Mucosa of descending colon (tissue), 3 donors: ENCODE data around the gene DDN. TPM values are rescaled to one million over a fixed set of nuclear protein-coding genes. Genes with fewer than 3 reads are reported as not detected.

ENCODE experiments used
- ATAC-seq: fragments of 200-7000 bp; cut with Tn5 transposase; one replicate; pipeline ENCODE4 v1.9.1; 2020; ENCODE audit warnings: mild to moderate bottlenecking, moderate library complexity
- DNase-seq, 3 donors: peaks; one replicate each; pipeline ENCODE4 v3.0.0-alpha.2; 2020
- H3K36me3 ChIP-seq: fragments of 200-600 bp; one replicate; pipeline ENCODE4 v1.8.0; 2021; ENCODE audit warnings: low read depth, mild to moderate bottlenecking
- H3K4me1 ChIP-seq: fragments of 200-600 bp; one replicate; pipeline ENCODE4 v1.8.0; 2021; ENCODE audit warnings: low read depth, mild to moderate bottlenecking
- H3K4me3 ChIP-seq: fragments of 200-600 bp; one replicate; pipeline ENCODE4 v1.8.0; 2021; ENCODE audit warnings: mild to moderate bottlenecking
- H3K9me3 ChIP-seq: fragments of 200-600 bp; one replicate; pipeline ENCODE4 v1.8.0; 2021; ENCODE audit warnings: mild to moderate bottlenecking
- CTCF ChIP-seq: fragments of 200-600 bp; IDR thresholded peaks from one replicate; pipeline ENCODE4 v1.8.0; 2022; ENCODE audit warnings: antibody characterized with exemption, mild to moderate bottlenecking
- intact Hi-C, 2 donors: fragments of 100-400 bp; cut with DNase I in 1 of 2; cut with micrococcal nuclease in 1 of 2; formaldehyde crosslinking; loops; one replicate each; pipeline versions ENCODE4 v1.11.0 to v1.11.1; 2022; cut with DNase I, micrococcal nuclease
- total RNA-seq, 3 donors: library from RNA; stranded (reverse); fragmentation: NEBNext Ultra II Directional in 2 of 3; extraction: Animal tissue kit (Norgen Biotek cat#: 25700) in 2 of 3; gene quantifications; one replicate each; pipeline versions ENCODE4 v1.2.1 to v1.2.4, GENCODE V29; 2021 to 2023
- donor health status: DM: no; HTN: no; CAD: no; lungs with moderate emphysema.
- donor health status: DM: no; HTN: no; CAD: no.
- donor health status: DM: no; HTN: yes; CAD: no.

The DDN gene
- total RNA-seq, 3 donors from 2014 or later = 0.12 TPM; not detected in 2

- peak; percentile 74 for TF ChIP-seq CTCF
- Histone ChIP-seq H3K4me3 (no peak overlapping the region), H3K36me3 (no peaks in the 10 kb centered on the region), H3K9me3 (no peaks in the 10 kb centered on the region), H3K4me1 (peaks cover 4% of the 10 kb centered on the region)
- ATAC-seq (peak; percentile 82), DNase-seq (peak; percentile 61 to 87 (median 79))
- intact Hi-C loops = no loop called here
Observed at GRCh38 chr12:48988030-48988649, 11.0 kb downstream of the DDN start.

GRCh38 chr12:48986720-48987291, 12.4 kb downstream of the DDN start:
- no peaks in the 10 kb centered on the region for H3K9me3 ChIP-seq
- no peaks in the 10 kb centered on the region for H3K36me3 ChIP-seq
- peaks cover 4% of the 10 kb centered on the region for H3K4me1 ChIP-seq
- intact Hi-C loops = no loop called here
- ATAC-seq = no peak
- no peak for TF ChIP-seq CTCF
- DNase-seq = no peak
- no peak overlapping the region for H3K4me3 ChIP-seq

- no peaks in the 10 kb centered on the region for H3K9me3 ChIP-seq
- no peak for ATAC-seq
- no peak for DNase-seq
- no peak for TF ChIP-seq CTCF
- H3K4me1 ChIP-seq = peaks cover 13% of the 10 kb centered on the region
- intact Hi-C loops = no loop called here
- H3K4me3 ChIP-seq = no peak overlapping the region
- H3K36me3 ChIP-seq = no peaks in the 10 kb centered on the region
Observed at GRCh38 chr12:48985901-48986300, 13.3 kb downstream of the DDN start.

GRCh38 chr12:48985475-48985897, 13.7 kb downstream of the DDN start:
- intact Hi-C loops = no loop called here
- Histone ChIP-seq H3K4me1 (peaks cover 17% of the 10 kb centered on the region), H3K9me3 (no peaks in the 10 kb centered on the region), H3K36me3 (no peaks in the 10 kb centered on the region), H3K4me3 (no peak overlapping the region)
- no peak for TF ChIP-seq CTCF
- peak; percentile 56 to 77 (median 60) for DNase-seq
- peak; percentile 71 for ATAC-seq

GRCh38 chr12:48982397-48983080, 16.6 kb downstream of the DDN start:
- intact Hi-C loops = no loop called here
- H3K4me1 ChIP-seq = peaks cover 45% of the 10 kb centered on the region
- DNase-seq = no peak
- H3K36me3 ChIP-seq = no peaks in the 10 kb centered on the region
- TF ChIP-seq CTCF = no peak
- H3K4me3 ChIP-seq = no peak overlapping the region
- ATAC-seq = no peak
- no peaks in the 10 kb centered on the region for H3K9me3 ChIP-seq
